Measurements from ENCODE around the gene CDC6.

GRCh38 chr17:40329839-40330794 is 42.4 kb downstream of the CDC6 start:
- TF ChIP-seq GATA2 (IDR thresholded peaks at IDR 0.05; ENCODE audit: low read depth, low read length) (peak; percentile 50; the same call in 1 of the 2 replicates), GATA3 (IDR thresholded peaks at IDR 0.05; ENCODE audit: low read depth, low read length) (no peak)

Data from SH-SY5Y (cell line).